GM21737 (cell line): ENCODE measurements around the gene KNCN.

ENCODE experiments used
- ATAC-seq: cut with Tn5 transposase; IDR thresholded peaks from one replicate; pipeline ENCODE4 v1.9.1; 2021; ENCODE audit warnings: mild to moderate bottlenecking, moderate library complexity; ENCODE audit not compliant: unreplicated experiment

KNCN gene

GRCh38 chr1:46526013-46526690, 25.3 kb downstream of the KNCN start:
- no peak for ATAC-seq

GRCh38 chr1:46525253-46525983, 26.0 kb downstream of the KNCN start:
- ATAC-seq = no peak

GRCh38 chr1:46524843-46525242, 26.6 kb downstream of the KNCN start:
- no peak for ATAC-seq

- ATAC-seq = no peak
Measured at GRCh38 chr1:46523496-46524353, 27.7 kb downstream of the KNCN start.

GRCh38 chr1:46522969-46523320, 28.5 kb downstream of the KNCN start:
- no peak for ATAC-seq

GRCh38 chr1:46522184-46522968, 29.1 kb downstream of the KNCN start:
- ATAC-seq = no peak

GRCh38 chr1:46521414-46521813, 30.0 kb downstream of the KNCN start:
- no peak for ATAC-seq

- ATAC-seq = no peak
Measured at GRCh38 chr1:46520063-46520911, 31.2 kb downstream of the KNCN start.

- ATAC-seq = no peak
Measured at GRCh38 chr1:46519209-46519608, 32.2 kb downstream of the KNCN start.

- no peak for ATAC-seq
Measured at GRCh38 chr1:46517932-46518498, 33.4 kb downstream of the KNCN start.

- ATAC-seq = no peak
Measured at GRCh38 chr1:46517010-46517600, 34.3 kb downstream of the KNCN start.

GRCh38 chr1:46516200-46516950, 35.1 kb downstream of the KNCN start:
- ATAC-seq = no peak

- ATAC-seq = no peak
Measured at GRCh38 chr1:46515576-46515975, 35.9 kb downstream of the KNCN start.

- no peak for ATAC-seq
Measured at GRCh38 chr1:46513536-46513935, 37.9 kb downstream of the KNCN start.

GRCh38 chr1:46512792-46513190, 38.7 kb downstream of the KNCN start:
- ATAC-seq = no peak

GRCh38 chr1:46512135-46512791, 39.2 kb downstream of the KNCN start:
- ATAC-seq = no peak

GRCh38 chr1:46510998-46511365, 40.5 kb downstream of the KNCN start:
- no peak for ATAC-seq

GRCh38 chr1:46510341-46510997, 41.0 kb downstream of the KNCN start:
- no peak for ATAC-seq
